HS-5 (cell line): ENCODE measurements around the gene CD59.
"Not testable (repeated sequence)": the region's sequence is repeated elsewhere in the genome, so short reads cannot be mapped to it uniquely, and the experiment has no call there.

ENCODE experiments used
- DNase-seq: peaks from one replicate; pipeline ENCODE4 v3.0.0-alpha.2; 2012; ENCODE audit warnings: low read depth

Gene CD59

DNA sequence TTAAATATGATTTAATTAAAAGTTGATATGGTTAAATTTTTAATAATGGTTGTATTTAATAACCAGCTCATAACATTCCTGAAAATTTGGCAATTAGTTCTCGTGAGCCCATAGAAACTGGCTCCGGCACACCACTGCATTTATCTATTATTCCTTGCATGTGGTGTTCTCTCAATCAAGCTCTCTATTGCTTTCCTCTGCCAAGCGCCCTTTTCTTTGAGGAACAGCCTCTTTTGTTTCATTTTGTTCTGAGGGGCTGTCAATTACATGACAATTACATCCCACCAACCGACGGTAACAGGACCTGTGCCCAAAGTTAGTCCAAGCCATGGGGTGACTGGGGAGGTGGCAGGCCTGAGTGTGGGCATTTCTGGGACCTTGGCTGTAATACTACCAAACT is 43.7 kb downstream of the CD59 start:
- no peak for DNase-seq

DNA sequence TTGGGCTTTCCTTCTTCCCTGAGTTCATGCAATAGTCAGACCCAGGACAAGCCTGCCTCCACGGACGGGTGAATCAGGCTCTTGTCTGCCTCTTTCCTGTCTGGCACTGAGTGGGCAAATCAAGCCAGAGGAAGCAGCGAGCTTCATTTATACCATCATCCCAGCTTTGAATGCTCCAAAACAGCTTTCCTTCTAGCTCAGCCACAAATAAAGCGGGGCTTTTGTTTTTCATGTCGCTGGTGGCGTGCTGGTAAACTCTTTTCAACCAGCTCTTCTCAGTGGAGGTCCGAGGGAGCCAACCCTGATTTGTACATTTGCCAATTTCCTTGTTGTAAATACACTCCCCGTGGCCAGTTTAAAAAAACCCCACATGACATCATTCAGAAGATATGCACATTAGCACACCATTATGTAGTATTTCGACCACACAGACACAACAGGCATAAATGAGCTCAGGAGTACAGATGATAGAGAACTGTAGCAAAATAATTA is 44.2 kb downstream of the CD59 start:
- peak; percentile 98 for DNase-seq

DNA sequence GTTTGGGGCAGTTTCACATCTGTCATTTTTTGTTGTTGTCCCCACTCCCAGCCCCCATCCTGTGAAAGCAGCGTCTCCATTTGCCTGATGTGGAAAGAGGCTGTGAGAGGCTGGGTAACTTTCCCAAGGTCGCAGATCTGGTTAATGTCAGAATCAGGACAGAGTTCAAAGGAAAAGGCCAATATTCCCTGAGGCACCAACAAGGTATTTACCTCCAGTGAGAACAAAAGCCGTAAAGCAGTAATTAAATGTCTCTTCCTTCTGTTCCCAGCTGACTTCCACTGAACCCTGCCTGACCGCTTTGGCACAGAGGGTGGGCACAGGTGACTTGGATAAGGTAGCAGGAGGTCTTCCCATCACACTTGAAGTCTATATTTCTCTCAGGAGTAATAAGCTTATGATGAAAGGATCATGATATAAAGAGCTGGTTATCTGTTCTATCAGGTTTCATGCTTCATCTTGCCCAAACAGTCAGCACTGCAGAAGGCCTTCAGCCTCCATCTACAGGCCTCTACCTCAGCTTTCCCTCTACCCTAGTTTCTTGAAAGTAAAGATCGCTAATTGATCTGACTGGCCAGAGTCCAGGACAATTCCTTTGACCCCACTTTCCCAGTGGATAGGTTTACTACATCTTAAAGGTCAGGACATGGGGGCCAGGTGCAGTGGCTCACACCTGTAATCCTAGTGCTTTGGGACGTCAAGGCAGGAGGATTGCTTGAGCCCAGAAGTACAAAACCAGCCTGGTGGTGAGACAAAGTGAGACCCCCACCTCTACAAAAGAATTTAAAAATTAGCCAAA is 45.0 kb downstream of the CD59 start:
- DNase-seq: no peak

DNA sequence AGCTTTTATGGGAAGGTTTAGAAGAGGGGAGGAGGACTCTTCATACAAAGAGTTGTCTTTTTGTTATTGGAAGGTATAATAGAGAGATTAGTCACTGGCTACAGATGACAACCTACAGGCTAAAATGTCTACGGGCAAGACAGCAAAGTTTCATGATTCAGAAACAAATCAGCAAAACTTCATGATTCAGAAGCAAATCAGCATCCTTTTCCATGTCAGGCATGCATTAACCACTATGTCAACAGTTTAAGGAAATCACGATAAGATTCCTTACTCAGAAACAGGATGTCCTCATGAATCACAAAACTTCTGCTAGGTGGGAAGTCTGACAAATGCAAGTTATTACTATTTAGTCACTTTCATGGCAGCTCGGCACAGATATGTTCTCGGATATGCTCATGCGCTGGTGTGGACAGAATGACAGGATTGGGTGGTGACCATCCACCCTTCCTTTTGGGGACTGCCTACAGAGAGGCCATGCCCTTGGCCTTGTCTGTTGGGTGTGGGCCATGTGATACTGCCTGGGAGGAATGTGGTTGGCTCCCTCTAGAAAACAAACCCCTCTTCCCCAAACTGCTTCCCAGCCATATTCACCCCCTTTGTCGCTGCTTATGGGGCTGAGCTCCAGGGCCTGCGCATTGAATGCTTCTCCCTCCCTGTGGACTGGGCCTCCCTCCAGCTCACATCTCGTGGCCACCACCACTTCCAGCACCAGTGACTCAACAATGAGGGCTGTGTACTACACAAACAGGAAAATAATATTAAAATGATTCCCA is 45.7 kb downstream of the CD59 start:
- DNase-seq: peak; percentile 99

DNA sequence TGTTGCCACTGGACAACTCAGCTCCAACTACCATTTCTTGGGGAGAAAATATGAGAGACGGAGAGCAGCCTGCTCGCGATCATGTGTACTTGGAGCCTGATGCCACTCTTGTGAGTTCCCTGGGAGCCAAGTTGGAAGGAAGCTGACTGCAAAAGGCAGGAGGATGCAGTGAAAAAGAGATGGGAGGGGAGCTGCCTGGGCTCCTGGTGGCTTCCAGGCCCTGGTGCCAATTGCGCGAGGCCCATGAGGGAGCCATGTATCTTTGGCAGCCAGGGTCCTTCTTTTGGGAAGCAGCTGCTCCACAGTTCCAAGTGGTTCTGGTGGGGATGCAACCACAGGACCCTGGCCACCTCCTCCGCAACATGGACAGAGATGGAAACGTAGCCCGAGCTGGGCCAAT is 46.7 kb downstream of the CD59 start:
- no peak for DNase-seq

DNA sequence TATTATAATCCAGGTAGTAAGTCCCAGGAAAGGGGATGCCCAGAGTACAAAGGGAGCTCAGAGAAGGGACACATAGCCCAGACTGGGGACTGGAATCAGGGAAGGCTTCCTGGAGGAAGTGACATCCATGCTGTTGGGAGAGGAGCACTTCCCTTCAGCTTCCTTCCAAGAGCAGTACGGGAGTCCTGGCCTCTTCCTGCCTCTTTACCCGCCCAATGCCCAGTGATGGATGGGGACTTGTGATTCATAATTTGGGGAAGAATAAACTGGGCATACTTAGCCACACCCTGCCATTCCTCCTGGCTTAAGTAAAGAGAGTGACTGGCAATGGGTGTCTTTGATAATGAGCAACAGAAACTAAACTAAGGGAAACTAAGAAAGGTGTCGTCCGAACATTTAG is 47.1 kb downstream of the CD59 start:
- DNase-seq: peak; percentile 52

DNA sequence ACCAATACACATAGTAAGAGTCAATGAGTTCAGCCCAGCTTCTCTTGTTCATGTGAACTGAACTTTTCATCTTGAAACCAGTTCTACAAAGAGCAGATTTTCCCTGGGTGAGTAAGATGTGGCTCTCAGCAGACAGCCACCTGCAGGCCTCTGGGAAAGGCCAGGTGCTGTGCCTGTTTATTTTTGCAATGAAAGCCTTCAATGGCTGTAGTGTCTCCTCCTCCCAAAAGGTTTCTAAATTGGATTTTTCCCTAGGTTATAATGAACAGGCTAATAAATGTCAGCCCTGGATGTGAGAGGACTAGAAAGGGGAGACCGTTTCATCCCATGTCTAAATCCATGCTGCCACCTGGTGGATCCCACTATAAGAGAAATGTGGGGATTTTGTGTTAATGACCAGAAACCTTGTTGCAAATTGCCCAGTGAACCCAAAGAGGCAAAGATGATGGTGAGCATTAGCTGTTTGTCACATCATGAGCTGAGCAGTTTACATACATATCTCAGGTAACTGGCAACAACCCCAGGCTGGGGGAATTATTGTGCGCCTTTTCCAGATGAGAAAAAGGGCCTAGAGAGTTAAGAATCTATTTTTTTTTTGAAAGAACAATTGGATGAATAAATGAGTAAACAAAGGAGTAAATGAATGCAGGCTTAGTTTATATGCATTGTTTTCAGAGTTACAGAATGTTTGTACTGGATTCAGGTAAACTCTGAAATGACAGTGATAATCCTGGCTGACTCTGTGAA is 48.3 kb downstream of the CD59 start:
- peak; percentile 52 for DNase-seq

DNA sequence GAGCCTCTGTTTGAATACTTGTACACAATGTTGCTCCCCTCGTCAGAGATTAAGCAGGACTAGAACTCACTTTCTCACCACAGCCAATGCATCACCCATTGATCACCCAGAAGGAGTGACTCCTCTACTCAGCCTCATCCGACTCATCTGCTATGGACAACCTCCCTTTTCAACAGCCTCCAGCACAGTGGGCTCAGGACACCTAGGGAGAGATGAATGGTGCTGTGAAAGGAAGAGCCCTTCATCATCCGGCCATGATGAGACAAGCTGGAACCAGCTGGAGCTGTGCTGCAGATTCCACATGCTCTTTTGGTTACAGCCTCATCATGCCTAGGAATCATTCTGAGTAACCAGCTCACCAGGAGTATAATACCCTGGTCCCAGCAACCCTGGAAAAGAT is 51.1 kb downstream of the CD59 start:
- no peak for DNase-seq

DNA sequence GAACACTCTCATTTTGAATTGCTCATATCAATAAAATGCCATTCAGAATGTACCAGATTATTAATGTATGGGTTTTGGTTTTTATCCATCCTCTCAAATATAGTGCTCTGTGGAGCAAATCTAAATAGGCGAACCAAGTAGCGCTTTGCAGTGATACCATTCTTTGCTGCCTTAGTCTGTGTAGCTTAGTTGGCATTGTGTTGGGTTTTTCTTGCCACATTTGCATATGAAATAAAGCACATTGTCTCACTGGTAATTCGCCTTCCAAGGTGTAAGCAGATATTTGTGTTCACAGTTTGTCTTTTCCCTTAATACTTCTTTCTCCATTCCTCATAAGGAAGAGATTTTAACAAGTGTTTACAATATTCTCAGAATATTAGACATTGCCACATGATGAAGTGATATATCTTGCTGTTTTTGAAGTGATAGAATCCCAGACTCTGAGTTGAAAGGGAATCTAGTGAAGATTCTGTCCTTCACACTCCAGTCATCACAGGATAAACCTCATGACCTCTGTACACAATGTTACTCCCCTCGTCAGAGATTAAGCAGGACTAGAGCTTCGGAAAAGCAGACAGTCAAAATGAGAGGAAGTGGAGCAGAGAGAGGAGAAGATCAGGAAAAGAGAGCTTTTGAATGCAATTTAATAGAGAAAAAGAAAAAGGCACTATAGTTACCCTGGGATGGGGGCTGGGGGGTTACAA is 52.1 kb downstream of the CD59 start:
- DNase-seq: no peak

DNA sequence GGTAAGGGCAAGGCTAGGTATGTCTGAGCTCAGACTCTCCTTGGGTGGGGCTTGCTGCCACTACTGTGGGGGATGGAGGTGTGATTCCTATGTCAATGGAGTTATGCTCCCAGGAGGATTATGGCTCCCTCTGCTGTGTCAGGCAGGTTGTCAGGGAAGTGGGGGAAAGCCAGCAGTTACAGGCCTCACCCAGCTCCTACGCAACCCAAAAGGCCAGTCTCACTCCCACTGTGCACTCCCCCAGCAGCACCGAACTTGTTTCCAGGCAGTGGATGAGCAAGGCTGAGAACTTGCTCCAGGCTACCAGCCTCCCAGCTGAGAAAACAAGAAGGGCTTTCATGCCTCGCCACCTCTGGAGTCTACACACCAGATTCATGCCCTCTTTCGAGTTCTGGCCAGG is 53.8 kb downstream of the CD59 start:
- no peak for DNase-seq

DNA sequence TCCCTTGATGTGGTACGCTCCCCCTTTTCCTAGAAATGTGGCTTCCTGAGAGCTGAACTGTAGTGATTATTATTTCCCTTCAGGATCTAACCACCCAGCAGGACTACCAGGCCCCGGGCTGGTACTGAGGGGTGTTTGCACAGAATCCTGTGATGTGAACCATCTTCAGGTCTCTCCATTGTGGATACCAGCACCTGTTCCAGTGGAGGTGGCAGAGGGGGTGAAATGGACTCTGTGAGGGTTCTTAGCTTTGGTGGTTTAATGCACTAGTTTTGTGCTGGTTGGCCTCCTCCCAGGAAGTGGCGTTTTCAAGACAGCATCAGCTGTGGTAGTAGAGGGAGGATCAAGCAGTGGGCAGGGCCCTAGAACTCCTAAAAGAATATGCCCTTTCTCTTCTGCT is 54.2 kb downstream of the CD59 start:
- no peak for DNase-seq

DNA sequence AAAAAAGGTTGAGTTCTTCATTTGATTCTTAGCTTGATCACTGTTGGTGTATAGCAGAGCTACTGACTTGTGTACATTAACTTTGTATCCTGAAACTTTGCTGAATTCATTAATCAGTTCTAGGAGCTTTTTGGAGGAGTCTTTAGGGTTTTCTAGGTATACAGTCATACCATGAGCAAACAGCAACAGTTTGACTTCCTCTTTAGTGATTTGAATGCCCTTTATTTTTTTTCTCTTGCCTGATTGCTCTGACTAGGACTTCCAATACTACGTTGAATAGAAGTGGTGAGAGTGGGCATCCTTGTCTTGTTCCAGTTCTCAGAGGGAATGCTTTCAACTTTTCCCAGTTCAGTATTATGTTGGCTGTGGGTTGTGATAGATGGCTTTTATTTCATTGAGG is 57.6 kb downstream of the CD59 start:
- DNase-seq: not testable (repeated sequence)

DNA sequence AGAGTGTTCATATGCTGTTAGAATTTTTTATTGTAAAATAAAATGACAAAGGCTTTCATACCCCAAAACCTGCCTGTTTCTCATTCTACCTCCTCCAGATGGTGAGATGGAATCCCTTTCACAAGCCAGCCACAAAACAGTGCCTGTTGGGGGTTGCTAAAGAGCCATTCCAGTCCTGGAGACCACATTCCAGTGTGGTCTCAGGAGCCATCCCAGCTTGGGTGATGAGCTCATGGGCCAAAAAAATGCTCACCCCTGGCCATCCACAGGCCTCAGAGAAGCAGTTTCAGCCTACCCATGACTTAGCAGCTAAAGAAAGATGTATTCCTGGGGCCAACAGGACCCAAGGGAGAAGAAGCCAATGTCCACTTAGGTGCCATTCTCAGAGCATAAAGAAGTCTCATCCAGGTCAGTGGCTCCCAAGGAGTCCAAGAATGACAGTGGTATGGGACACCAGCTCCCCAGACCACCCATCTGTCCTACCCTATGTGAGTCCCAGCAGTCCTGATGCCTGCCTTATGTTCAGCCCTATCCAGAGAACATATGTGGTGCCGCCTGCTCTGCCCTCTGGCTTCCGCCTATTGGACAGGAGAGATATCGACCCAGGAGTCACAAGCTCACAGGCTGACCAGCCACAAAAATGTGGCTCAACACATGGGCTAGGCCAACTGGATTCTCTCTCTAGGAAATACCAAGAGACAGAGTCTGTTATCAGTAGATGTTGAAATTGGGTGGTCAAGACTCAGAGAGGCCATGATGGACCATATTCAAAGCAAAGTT is 62.0 kb downstream of the CD59 start:
- no peak for DNase-seq

DNA sequence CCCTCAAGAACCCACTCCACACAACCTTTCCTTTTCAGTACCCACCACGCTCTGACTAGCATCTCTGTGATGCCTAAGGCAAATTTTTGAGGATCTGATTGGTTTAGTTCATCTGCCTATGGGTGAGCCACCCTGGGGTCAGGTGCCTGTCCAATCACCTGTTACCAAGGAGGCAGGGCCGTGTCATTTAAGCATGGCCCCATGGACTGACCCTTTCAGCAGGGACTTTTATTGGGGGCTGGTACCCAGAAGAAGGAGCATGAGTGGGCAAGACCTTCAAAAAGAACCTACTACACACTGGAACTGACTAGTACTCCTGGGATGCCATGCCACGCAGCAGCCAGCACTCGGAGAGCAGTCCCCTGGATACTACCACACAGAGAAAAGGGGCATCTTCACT is 64.0 kb downstream of the CD59 start:
- no peak for DNase-seq

DNA sequence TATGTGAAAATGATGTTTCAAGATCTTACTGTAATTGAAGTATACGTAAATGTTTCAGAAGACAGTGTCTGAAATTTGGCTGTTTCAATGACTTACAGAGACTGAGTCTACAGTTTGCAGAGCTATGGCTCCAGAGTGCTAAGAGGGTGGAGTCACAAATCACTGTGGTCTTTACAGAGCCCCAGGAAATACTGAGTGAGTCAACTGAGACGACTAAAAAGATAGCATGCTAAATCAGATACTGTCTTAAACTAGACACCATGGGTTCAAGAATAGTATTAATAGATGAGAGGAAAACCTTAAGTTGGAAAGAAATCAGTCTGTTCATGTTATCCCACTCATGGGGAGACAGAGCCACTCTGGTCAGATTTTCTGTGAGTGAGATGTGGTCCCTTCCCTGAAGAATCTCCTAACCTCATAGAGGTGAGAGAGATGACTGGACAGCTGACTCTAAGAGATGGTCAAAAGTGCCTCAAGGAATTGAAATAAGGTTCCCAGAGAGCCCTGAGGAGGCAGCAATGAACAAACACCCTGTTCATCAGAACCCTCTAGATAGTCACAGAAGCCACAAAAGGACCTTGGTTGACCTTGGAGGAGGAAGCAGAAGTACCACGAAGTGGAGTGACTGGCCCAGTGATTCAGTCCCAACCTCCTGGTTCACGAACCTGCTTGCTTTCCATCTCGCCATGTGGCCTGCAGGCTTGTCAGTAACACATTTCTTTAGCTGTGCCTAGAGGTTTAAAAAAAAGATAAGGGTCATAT is 65.8 kb downstream of the CD59 start:
- no peak for DNase-seq

DNA sequence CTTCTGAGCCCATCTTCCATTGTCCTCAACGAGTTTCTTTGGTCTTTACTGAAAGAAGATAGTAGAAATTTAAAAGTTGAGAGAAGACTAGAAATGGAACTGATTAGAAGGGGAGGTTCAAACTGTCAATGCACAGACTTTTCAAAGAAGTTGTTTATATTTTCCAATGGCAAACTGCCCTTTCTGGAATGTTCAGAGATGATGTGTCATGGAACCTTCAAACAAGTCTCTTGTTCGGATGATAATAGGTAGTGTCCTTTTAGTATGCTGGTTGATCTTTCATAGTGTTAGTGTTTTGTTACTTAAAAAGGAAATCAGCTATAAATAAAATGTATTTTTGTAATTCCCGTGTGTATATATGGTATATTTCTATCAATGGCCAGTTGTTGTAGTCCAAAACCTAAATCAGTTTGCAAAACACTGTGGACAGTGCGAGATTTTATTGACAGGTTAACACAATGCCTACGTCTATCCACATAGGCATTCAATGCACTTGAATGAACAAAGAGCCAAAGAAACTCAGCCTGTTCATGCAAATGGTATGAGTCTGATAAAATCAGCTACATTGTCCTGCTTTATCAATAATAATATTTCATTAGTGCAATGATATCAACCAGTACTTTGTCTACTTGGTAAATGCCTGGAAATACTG is 66.5 kb downstream of the CD59 start:
- DNase-seq: no peak

DNA sequence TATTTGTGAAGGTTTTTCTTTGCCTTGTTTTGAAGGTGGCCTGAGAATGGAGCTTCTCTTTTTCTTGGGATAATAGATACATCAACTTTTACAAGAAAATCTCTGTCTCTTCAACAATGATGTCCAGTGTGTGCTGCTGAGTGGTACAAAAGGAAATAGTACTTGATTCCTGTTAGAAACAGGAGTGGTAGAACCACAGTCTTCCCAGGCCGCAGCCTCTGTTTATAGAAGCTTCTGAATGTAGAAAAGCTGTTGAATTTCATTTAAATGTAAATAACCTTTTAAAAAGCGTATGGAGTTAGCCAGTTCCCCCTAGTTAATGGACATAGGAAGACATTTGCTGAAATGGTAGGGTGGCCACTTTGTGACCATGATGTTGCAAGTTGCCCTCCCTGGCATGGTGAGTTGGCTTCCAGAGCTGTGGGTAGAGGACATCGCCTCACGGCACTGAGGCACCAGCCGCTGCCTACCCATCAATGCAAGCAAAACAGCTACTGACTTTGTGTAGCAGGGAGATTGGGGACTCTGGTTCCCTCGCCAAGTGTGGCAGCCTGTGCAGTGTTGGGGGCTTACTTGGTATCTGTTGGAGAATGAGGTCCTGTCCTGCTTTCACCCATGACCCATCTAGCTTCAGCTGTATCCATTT is 67.1 kb downstream of the CD59 start:
- DNase-seq: no peak

DNA sequence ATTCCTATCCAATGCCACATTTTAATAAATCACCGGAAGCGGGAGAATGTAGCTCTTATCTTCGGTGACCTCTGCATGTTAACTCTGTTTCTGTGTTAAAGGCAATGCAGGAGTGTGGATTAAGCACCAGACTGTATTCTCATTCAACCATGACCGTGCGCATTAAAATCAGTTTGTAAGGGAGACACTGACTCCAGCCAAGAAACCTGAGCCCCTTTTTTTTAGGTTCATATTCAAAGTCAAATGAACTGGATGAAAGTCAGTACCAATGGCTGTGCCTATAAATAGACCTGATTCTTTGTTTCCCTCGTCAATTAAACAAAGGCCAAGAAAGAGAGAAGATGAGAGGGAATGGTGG is 67.8 kb downstream of the CD59 start:
- no peak for DNase-seq

DNA sequence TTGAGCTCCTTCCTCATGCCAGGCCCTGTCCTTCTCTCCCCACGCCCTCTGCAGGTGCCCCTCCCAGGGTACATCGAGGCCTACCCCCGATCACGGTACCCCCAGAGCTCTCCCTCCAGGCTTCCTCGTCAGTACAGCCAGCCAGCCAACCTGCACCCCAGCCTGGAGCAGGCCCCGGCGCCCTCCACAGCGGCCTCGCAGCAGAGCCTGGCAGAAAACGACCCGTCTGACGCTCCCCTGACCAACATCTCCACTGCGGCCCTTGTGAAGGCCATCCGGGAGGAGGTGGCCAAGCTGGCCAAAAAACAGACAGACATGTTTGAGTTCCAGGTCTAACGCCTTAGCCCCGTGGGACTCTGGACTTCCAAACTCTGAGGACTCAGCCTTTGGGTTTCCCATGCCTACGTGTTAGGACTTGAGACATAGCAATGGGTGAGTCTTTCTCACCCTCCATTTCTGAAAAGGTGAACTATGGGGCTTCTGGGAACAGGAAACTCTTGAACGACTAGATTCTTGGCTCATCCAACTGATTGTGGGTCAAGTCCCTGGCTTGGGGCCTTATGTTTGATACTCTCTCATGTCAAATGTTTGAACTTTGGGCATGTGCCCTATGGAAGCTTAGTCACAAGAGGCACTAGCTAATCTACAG is 68.3 kb downstream of the CD59 start:
- no peak for DNase-seq
